GM12878 (cell line): ENCODE results near the gene AIG1.

Source experiments
- BMI1 ChIP-seq: fragments of 450-650 bp; IDR thresholded peaks from 2 replicates; pipeline ENCODE4 v1.6.1; 2016; ENCODE audit warnings: mild to moderate bottlenecking, moderate library complexity, borderline replicate concordance
- HDAC2 ChIP-seq: fragments of 200-600 bp; sonication (generic); IDR thresholded peaks from 2 replicates; pipeline ENCODE4 v1.6.1; 2017
- JUNB ChIP-seq: IDR thresholded peaks from 2 replicates; pipeline ENCODE4 v1.6.1; 2016; ENCODE audit warnings: antibody characterized with exemption, mild to moderate bottlenecking
- NBN ChIP-seq: fragments of 450-650 bp; IDR thresholded peaks from 2 replicates; pipeline ENCODE4 v1.6.1; 2016
- PML ChIP-seq: IDR thresholded peaks from 2 replicates; pipeline ENCODE4 v1.6.1; 2012; ENCODE audit warnings: low read length, inconsistent platforms
- POLR2A ChIP-seq: IDR thresholded peaks from 2 replicates; pipeline ENCODE4 v1.6.1; 2011; ENCODE audit warnings: low read depth, mild to moderate bottlenecking, low read length
- REST ChIP-seq: IDR thresholded peaks from 2 replicates; pipeline ENCODE4 v1.6.1; 2012; ENCODE audit warnings: mild to moderate bottlenecking, low read depth, low read length
- SMC3 ChIP-seq: IDR thresholded peaks from 2 replicates; pipeline ENCODE4 v1.6.1; 2011; ENCODE audit warnings: low read length, improper control_type of control experiment, borderline replicate concordance
- SP1 ChIP-seq: IDR thresholded peaks from one replicate; pipeline ENCODE4 v1.6.1; 2011; ENCODE audit warnings: low read depth, low read length
- TCF7 ChIP-seq: IDR thresholded peaks from 2 replicates; pipeline ENCODE4 v1.6.1; 2014; ENCODE audit warnings: antibody characterized with exemption, borderline replicate concordance
- YY1 ChIP-seq: IDR thresholded peaks from 2 replicates; pipeline ENCODE4 v1.6.1; 2011; ENCODE audit warnings: low read depth, mild to moderate bottlenecking, low read length
- TF ChIP-seq, protein P1 (sequence below), 3 experiments: IDR thresholded peaks in 2 of 3; conservative IDR thresholded peaks in 1 of 3; 2 replicates each; pipeline ENCODE4 v1.5.1; 2011; ENCODE audit warnings: low read depth in 3 of 3, low read length in 3 of 3, mild to moderate bottlenecking in 3 of 3, control low read depth in 2 of 3, moderate library complexity in 2 of 3, inconsistent platforms in 1 of 3, mixed read lengths in 1 of 3; ENCODE audit not compliant: control insufficient read depth in 2 of 3, insufficient read depth in 1 of 3; ENCODE audit errors: extremely low read depth in 1 of 3

DNA sequence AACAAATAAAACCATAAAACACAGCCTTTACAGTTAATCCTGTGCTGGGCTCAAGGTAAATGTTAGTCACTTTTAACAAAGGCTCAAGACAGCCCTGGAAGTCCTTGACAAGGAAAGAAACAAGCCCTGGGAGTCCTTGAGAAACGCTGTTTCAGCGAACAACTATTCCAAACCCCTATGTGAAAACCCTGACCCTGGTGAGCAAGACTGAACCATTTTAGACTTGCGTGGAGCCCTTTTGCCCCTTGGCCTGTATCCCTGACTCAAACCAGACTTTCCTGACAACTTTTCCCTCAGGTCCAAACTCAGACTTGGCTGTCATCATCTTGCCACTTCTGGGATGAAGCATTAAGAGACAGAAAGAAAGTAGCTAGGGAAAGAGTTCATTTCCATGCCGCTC lies 180.4 kb downstream of the AIG1 start:
- TF ChIP-seq NBN (no peak), POLR2A (no peak), YY1 (no peak), BMI1 (no peak), TCF7 (no peak), HDAC2 (no peak), JUNB (no peak), SP1 (no peak), PML (no peak), SMC3 (no peak), REST (no peak)
- TF ChIP-seq, protein P1, sequence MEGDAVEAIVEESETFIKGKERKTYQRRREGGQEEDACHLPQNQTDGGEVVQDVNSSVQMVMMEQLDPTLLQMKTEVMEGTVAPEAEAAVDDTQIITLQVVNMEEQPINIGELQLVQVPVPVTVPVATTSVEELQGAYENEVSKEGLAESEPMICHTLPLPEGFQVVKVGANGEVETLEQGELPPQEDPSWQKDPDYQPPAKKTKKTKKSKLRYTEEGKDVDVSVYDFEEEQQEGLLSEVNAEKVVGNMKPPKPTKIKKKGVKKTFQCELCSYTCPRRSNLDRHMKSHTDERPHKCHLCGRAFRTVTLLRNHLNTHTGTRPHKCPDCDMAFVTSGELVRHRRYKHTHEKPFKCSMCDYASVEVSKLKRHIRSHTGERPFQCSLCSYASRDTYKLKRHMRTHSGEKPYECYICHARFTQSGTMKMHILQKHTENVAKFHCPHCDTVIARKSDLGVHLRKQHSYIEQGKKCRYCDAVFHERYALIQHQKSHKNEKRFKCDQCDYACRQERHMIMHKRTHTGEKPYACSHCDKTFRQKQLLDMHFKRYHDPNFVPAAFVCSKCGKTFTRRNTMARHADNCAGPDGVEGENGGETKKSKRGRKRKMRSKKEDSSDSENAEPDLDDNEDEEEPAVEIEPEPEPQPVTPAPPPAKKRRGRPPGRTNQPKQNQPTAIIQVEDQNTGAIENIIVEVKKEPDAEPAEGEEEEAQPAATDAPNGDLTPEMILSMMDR (IDR thresholded peaks at IDR 0.05 in 2 of 3, conservative IDR thresholded peaks at IDR 0.05 in 1 of 3; ENCODE audit: control insufficient read depth in 2 of 3, extremely low read depth in 1 of 3, insufficient read depth in 1 of 3, low read depth in 3 of 3, low read length in 3 of 3): no peak
